Measurements from ENCODE around the gene C17orf58. TPM values are rescaled to one million over a fixed set of nuclear protein-coding genes. Genes with fewer than 3 reads are reported as not detected.

C17orf58 gene
- 10.7 and 29.8 TPM in 2 replicates for total RNA-seq

DNA sequence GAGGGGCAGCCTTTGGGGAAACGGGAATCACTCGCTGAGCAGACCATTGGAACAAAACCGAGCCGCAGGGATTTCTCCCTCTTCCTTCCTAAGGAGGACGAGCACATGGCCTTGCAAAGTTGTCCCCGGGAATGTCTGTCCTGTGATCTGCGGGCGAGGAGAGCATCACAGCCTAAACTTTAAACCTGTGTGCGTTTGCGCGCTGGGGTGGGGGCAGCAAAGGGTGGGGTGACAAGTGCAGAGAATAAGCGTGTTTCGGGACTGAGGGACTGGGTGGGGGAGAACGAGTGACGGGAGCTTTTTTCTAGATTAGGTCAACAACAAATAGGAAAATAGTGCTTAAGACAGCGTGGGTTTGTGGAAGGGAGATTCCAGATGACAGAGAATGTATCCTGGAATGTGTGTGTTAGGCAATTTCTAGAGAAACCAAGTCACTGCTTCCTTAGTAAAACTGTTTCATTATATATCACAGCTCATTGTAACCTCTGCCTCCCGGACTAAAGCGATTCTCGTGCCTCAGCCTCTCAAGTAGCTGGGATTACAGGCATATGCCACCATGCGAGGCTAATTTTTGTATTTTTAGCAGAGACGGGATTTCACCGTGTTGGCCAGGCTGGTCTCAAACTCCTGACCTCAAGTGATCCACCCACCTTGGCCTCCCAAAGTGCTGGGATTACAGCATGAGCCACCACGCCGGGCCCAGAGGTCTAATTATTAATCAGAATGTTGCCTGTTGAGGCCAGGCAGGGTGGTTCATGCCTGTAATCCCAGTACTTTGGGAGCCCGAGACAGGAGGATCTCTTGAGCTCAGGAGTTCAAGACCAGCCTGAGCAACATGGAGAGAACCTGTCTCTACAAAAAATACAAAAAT is at the start of gene C17orf58:
TSS of gene C17orf58 (minus strand) at position 169 of the 871 bp plus-strand sequence. CDS start 271 bp downstream, outside the sequence.

DNA sequence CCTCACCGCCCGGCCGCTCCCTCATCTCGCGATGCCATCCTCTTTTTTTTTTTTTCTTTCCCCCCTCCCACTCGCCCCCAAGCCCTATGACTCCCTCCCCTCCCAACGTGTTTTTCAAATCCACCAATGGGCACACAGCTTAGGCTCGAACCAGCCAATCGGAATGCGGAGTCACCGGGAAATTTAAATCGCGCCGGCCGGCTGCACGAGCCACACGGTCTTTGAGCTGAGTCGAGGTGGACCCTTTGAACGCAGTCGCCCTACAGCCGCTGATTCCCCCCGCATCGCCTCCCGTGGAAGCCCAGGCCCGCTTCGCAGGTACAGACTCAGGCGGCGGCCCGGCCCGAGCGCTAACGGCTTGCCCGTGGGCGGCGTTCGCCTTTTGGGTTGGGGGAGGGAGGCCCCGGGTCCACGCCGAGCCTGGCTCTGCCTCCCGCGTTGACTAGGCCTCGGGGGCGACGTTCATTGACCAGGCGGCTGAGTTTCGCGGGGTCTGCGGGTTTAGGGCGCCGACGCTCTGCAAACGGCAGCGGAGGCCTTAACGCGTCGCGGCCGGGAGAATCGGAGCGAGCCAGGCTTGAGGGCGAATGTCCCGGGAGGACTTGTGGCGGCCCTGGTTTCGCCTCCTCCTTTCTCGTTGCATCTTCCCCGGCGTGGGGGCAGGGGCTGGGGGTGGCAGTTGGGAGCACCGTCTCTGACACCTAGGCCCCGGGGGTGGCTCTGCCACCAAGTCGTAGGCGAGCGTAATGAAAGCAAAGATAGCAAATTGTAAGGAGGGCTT is 39.4 kb upstream of the C17orf58 start, which contains the start of gene KPNA2:
TSS of gene KPNA2 (plus strand) at position 213 of the 781 bp plus-strand sequence. CDS start 1,398 bp downstream, outside the sequence.

Other genes starting within 250 kb of the C17orf58 start
- 20.4 and 78.2 TPM in 2 replicates for gene BPTF, start 171.0 kb downstream of the C17orf58 start, total RNA-seq
- gene KPNA2, start 39.3 kb upstream of the C17orf58 start, total RNA-seq: 111 and 146 TPM in 2 replicates